Measurements from ENCODE around the gene SRP9. TPM values are rescaled to one million over a fixed set of nuclear protein-coding genes. Genes with fewer than 3 reads are reported as not detected.
"Not testable (repeated sequence)": the region's sequence is repeated elsewhere in the genome, so short reads cannot be mapped to it uniquely, and the experiment has no call there.

Gene SRP9
- total RNA-seq, 1 donor from 2014 or later, result 166 TPM

DNA sequence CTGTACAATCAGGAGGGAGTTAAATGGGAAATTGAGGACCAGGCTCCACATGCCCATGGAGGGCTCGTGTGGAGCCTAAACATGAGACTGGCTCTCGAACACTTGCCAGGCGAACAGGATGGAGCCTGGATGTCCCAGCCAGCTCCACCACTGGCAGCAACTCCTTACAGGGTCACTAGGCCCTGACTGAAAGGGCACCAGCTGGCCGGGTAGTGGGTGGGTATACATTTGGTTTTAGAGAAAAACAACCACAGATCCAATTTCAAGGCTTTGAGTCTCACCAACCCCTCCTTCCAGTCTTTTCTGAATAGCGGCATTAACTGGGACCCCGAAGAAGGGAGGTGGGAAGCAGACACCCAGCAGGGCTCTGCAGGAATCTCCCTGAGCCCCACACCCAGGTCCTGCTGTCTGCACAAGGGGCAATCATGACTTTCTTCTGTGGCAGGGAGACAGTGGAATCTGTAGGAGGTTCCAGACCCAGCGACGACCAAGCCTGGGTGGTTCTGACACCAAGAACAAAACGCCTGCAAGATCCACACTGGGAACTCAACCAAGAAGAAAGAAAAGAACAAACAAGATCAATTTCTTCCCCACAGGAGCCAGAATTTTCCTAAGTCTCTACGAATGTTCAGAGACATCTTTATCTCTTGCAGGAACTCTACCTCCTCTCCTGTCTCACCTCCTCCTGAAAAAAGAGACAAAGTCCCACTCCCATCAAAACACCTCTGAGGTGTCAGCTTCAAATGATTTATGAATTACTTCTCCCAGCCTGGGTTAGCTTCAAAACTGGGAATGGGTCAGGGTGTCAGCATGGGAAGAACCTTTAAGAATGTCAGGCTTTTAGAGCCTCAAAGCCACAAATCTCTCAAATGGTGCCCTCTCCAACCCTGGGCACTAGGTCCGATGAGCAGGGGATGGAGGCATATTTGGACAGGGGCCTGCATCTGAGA lies 26.5 kb upstream of the SRP9 start:
- DNase-seq (no peak), ATAC-seq (no peak)
- intact Hi-C loops (cut with DNase I), result no loop called here
- Histone ChIP-seq H3K27me3 (ENCODE audit: low read depth) (no peaks in the 10 kb centered on the region), H3K9me3 (no peaks in the 10 kb centered on the region), H3K27ac (no peak overlapping the region), H3K4me3 (no peak overlapping the region), H3K4me1 (peaks cover 58% of the 10 kb centered on the region), H3K36me3 (no peaks in the 10 kb centered on the region)
- no peak for TF ChIP-seq CTCF (IDR thresholded peaks at IDR 0.05)

DNA sequence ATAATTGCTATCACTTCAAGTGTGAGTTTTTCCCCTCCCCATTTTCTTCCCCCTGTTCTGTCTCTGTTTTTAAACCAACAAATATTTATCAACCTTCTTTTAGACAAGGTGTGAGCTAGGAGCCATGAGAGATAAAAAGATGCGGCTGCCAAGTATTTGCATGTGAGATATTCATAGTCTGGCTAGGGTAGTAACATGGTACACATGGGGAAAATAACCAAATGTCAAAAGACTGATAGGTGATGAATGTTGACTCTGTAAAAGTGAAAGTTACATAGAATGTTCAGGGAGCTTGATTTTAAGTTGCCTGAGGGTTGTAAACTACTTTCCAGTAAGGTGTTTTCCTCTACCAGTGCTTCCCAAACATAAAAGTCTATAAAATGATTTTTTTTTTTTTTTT lies 25.4 kb upstream of the SRP9 start:
- Histone ChIP-seq H3K4me1 (peaks cover 49% of the 10 kb centered on the region), H3K27me3 (ENCODE audit: low read depth) (no peaks in the 10 kb centered on the region), H3K27ac (no peak overlapping the region), H3K4me3 (no peak overlapping the region), H3K36me3 (no peaks in the 10 kb centered on the region), H3K9me3 (no peaks in the 10 kb centered on the region)
- intact Hi-C loops (cut with DNase I), result no loop called here
- TF ChIP-seq CTCF (IDR thresholded peaks at IDR 0.05), result no peak
- no peak for DNase-seq
- ATAC-seq, result no peak

DNA sequence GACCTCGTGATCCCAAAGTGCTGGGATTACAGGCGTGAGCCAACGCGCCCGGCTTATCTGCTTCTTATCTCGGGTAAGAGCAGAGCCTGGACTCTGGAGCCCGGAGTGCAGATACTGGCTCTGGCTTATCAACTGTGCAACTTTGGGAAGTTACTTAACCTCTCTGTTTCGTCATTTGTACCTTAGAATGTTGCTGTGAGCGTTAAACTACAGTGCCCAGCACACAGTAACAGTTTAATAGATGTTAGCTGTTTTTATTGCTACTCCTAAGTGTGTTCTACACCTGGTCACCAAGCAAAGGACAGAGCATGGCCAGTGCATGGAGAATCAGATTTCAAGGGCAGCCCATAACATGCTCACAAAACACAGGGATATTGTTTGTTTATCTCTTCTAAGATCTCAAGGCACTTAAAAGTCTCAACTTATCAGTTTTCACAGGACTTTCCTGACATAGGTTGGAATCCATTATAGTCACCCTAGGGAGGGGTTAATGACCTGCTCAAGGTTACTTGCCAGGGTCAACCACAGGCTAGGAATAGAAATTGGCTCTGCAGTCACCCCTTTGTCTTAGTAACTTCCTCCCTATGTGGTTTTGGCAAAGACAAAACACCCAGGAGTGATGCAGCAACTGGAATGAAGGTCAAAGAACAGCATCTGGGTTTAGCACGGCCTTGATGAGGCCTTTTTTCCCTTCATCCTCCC lies 22.5 kb upstream of the SRP9 start:
- Histone ChIP-seq H3K27ac (peak overlapping the region; percentile 64), H3K4me3 (no peak overlapping the region), H3K9me3 (no peaks in the 10 kb centered on the region), H3K4me1 (peaks cover 36% of the 10 kb centered on the region), H3K27me3 (ENCODE audit: low read depth) (no peaks in the 10 kb centered on the region), H3K36me3 (no peaks in the 10 kb centered on the region)
- no peak for DNase-seq
- intact Hi-C loops (cut with DNase I), result no loop called here
- no peak for TF ChIP-seq CTCF (IDR thresholded peaks at IDR 0.05)
- ATAC-seq, result peak; percentile 55

DNA sequence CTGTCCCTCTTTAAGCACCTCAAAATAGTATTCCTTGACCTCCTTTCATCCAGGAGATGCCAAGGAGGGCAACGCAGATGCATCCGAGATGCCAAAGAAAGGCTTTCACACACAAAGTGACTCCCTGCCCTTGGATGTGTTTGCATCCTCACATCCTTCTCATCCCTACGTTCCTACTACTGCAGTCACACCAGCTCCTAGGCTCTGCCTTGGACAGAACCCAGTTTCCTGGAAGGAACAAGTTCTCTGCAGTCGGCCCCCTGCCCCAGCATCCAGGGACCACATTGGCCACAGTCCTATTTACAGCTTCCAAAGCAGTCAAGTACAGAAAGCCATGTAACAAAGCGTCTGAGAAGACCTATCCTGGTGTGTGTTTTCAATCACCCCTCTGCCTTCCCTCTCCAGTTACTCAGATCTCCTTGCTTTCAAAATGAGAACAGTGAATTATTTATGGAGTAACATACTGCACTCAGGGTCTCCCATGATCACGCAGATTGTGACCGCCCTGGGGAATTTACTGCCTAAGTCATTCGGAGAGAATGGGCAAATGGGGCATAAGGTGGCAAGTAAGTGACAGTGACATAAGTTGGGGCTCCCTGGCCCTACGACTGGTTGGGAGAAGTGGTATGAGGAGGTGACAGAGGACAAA lies 21.8 kb upstream of the SRP9 start:
- no peaks in the 10 kb centered on the region for H3K9me3 ChIP-seq
- no peaks in the 10 kb centered on the region for H3K36me3 ChIP-seq
- DNase-seq (no peak), ATAC-seq (no peak)
- peaks cover 34% of the 10 kb centered on the region for H3K4me1 ChIP-seq
- no peak for TF ChIP-seq CTCF (IDR thresholded peaks at IDR 0.05)
- intact Hi-C loops (cut with DNase I), result no loop called here
- peak overlapping the region; percentile 64 for H3K27ac ChIP-seq
- H3K4me3 ChIP-seq, result no peak overlapping the region
- no peaks in the 10 kb centered on the region for H3K27me3 ChIP-seq (ENCODE audit: low read depth)

GRCh38 chr1:225757927-225758656 lies 19.5 kb upstream of the SRP9 start:
- DNase-seq (no peak), ATAC-seq (no peak)
- no peak for TF ChIP-seq CTCF (IDR thresholded peaks at IDR 0.05)
- Histone ChIP-seq H3K4me1 (peaks cover 22% of the 10 kb centered on the region), H3K9me3 (no peaks in the 10 kb centered on the region), H3K27ac (no peak overlapping the region), H3K4me3 (no peak overlapping the region), H3K36me3 (no peaks in the 10 kb centered on the region), H3K27me3 (ENCODE audit: low read depth) (no peaks in the 10 kb centered on the region)
- intact Hi-C loops (cut with DNase I), result no loop called here

DNA sequence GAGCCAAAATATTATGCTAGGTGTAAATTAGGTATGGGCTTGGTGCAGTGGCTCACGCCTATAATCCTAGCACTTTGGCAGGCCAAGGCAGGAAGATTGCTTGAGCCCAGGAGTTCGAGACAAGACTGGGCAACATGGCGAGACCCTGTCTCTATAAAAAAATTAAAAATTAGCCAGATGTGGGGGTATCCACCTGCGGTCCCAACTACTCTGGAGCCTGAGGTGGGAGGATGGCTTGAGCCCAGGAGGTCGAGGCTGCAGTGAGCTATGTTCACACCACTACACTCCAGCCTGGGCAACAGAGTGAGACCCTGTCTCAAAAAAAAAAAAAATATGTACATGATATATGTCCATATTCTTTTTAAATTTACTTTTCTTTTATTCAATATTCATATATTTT lies 17.7 kb upstream of the SRP9 start:
- ATAC-seq; intact Hi-C loops (cut with DNase I); H3K27me3 ChIP-seq (ENCODE audit: low read depth); H3K4me3 ChIP-seq; H3K9me3 ChIP-seq; DNase-seq; H3K36me3 ChIP-seq; H3K27ac ChIP-seq: not testable (repeated sequence)
- H3K4me1 ChIP-seq, result peaks cover 37% of the 10 kb centered on the region

Measured in lower lobe of right lung (tissue), 2 donors.